AG10803 (cell line): Measurements from ENCODE around the gene KLHL17.
"Not testable (repeated sequence)": the region's sequence is repeated elsewhere in the genome, so short reads cannot be mapped to it uniquely, and the experiment has no call there.

ENCODE experiments used
- DNase-seq: peaks from one replicate; pipeline ENCODE4 v3.0.0; 2010; ENCODE audit warnings: low read depth
- H3K4me3 ChIP-seq: 2 replicates; pipeline ENCODE4 v1.5.1; 2011; ENCODE audit warnings: mild to moderate bottlenecking, low read length, control low read depth
- CTCF ChIP-seq: conservative IDR thresholded peaks from 2 replicates; pipeline ENCODE4 v1.5.1; 2011; ENCODE audit warnings: mild to moderate bottlenecking, low read length, control low read depth, inconsistent platforms

The KLHL17 gene

DNA sequence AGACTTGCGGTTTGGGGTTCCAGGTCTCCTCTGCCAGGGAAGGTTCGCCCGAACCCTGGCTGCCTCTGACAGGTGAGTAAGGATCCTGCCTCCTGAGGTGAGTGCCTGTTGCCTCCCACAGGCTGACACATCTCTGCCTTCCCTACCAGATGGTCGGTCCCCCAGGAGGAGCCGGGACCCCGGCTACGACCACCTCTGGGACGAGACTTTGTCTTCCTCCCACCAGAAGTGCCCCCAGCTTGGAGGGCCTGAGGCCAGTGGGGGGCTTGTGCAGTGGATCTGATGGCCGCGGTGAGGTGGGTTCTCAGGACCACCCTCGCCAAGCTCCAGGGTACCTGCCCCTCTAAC lies 13.9 kb downstream of the KLHL17 start:
- no peak for DNase-seq
- H3K4me3 ChIP-seq: no peak overlapping the region
- no peak for TF ChIP-seq CTCF

DNA sequence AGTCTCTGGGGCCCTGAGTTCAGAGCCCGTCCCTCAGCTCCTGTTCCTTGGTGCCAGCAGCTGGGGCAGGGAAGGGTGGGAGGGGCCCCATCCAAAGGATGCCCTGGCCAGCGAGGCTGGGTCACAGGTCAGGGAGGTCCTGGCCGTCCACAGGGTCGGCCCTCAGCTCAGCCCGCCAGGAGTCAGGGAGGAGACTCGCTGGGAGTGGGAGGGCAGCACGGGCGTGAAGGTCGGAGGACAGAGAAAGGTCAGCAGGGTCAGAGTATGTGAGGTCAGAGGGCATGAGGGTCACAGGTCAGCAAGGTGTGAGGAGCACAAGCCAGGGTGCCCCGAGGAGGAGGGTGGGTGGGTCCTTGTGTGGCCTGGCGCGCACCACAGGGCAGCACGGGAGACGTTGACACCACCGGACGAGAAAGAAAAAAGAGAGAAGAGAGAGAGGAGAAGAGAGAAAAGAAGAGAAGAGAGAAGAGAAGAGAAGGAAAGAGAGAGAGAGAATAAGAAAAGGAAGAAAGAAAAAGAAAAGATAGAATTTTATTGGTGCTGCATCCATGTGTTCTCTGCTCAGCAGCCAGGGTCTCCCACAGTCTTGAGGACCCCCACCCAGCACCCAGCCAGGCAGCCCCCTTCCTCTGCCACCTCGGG lies 14.4 kb downstream of the KLHL17 start:
- no peak overlapping the region for H3K4me3 ChIP-seq
- no peak for DNase-seq
- no peak for TF ChIP-seq CTCF

DNA sequence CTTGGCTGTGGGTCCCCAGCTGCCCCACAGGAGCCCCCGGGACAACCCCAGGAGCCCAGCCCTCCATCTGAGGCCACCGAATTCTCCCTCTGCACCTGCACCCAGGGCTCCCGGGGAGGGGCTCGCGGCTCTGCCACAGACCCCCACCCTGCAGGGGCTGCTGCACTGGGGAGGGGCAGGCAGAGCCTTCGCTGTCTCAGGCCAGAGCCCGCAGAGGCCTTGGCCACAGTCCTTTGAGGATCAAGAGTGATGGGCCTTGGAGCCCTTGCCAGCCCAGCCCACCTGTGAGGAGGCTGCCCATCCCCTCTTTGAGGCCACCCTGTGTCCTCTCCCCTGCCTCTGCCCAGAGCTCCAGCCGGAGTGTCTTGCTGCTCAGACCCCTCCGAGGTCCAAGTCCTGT lies 15.0 kb downstream of the KLHL17 start:
- no peak for TF ChIP-seq CTCF

GRCh38 chr1:975896-976683 lies 15.7 kb downstream of the KLHL17 start:
- DNase-seq: peak; percentile 67
- H3K4me3 ChIP-seq: no peak overlapping the region
- peak; percentile 64 for TF ChIP-seq CTCF

More for the DNA sequence above, 15.0 kb downstream of the KLHL17 start:
- no peak overlapping the region for H3K4me3 ChIP-seq
- DNase-seq: no peak

GRCh38 chr1:976791-977190 lies 16.4 kb downstream of the KLHL17 start:
- DNase-seq, H3K4me3 ChIP-seq: not testable (repeated sequence)

DNA sequence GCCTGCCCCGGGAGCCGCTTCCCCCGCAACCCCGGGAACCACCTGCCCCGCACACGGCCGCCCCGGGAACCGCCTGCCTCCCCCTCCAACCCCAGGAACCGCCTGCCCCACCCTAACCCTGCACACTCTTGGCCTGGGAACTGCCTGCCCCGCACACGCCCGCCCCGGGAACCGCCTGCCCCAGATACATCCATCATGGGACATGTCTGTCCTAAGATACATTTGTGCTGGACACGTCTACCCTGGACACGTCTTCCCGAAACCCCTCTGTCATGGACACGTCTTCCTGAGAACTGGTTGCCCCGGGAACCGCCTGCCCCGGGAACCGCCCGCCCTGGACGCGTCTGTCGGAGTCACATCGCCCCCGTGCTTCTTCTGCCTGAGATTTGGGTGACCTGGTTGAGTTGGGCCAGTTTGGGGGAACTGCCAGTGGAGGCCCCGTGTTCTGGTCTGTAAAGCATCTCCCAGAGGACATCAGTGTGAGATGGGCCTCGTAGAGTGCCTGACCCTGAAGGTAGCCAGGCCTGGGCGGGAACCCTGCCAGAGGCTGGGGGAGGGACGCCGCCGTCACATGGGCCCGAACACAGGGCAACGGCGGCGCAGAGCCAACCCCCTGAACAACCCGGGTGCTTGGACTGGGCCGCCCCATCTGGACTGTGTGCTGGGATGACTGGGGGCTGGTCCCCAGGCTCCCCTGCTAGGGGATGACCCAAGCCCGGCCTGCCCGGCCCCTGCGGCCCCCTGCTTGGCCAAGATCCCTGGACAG lies 17.9 kb downstream of the KLHL17 start:
- no peak for DNase-seq
- no peak overlapping the region for H3K4me3 ChIP-seq
- TF ChIP-seq CTCF: no peak

DNA sequence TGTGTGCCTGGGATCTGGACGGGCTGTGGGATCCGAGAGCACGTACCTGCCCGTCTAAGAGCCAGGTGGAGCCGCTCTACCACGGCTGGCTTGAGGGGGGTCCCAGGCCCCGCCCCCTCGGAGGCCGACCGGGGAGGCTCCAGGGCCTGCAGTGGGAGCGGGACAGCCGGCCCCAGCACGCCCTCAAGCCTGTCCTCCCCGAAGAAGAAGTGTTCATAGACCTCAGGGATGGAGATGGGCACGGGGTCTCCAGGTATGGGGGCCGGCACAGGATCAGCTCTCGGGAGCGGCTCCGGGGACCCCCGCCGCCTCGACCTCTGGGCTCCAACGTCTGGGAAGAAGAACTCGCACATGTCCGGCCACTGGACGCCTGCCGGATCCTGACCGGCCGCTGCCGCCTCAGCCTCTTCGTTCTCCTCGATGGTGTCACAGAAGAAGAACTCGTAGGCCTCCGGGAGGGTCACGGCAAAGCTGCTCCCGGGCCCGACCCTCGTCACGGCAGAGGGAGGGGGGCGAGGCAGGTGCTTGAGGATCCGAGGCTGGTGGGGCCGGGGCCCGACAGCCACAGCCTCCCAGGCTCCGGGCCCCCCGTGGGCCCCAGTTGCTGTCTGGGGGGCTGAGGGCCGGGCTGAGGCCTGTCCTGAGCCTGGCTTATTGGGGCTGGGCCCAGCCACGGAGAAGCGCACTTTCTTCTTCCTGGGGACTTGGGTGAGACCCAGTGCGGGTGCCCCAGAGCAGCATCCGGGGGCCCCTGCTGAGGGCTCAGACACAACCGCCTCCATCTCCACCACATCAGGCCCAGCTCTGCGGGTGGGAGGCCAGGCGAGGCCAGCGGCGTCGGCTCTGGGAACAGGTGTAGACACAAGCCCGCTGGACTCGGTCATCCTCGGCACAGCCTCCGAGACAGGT lies 18.7 kb downstream of the KLHL17 start:
- no peak for DNase-seq

More for the DNA sequence above, 18.7 kb downstream of the KLHL17 start:
- TF ChIP-seq CTCF: no peak
- no peak overlapping the region for H3K4me3 ChIP-seq
